Stomach (tissue), 9 donors: ENCODE measurements around the gene TBC1D14. TPM values are rescaled to one million over a fixed set of nuclear protein-coding genes. Genes with fewer than 3 reads are reported as not detected.
A peak's percentile ranks its signal among the peaks of the same experiment; 100 is the strongest.

Experiments used
- DNase-seq, 2 donors: peaks; one replicate each; pipeline versions ENCODE4 v3.0.0 to v3.0.0-alpha.2; 2013 to 2019
- H3K27ac ChIP-seq, 5 donors: fragments of 200-600 bp in 4 of 5; sonication (generic) in 4 of 5; one replicate each; pipeline ENCODE4 v1.5.1; 2013 to 2019; ENCODE audit warnings: mild to moderate bottlenecking in 1 of 5, moderate library complexity in 1 of 5
- H3K27me3 ChIP-seq, 3 donors: fragments of 200-600 bp; sonication (generic); one replicate each; pipeline ENCODE4 v1.5.1; 2017 to 2019; ENCODE audit warnings: mixed run types in 1 of 3
- H3K36me3 ChIP-seq, 4 donors: fragments of 200-600 bp; sonication (generic); 1 replicate in 3 of 4; 2 replicates in 1 of 4; pipeline ENCODE4 v1.5.1; 2016 to 2019
- H3K4me1 ChIP-seq, 4 donors: fragments of 200-600 bp; sonication (generic); one replicate each; pipeline ENCODE4 v1.5.1; 2016 to 2019
- H3K4me3 ChIP-seq, 4 donors: fragments of 200-600 bp; sonication (generic) in 3 of 4; one replicate each; pipeline ENCODE4 v1.5.1; 2016 to 2019; ENCODE audit warnings: mild to moderate bottlenecking in 1 of 4
- H3K9me3 ChIP-seq, 4 donors: fragments of 200-600 bp; sonication (generic); one replicate each; pipeline ENCODE4 v1.5.1; 2016 to 2019
- EP300 ChIP-seq: sonication (generic); formaldehyde crosslinking; IDR thresholded peaks from one replicate; pipeline ENCODE4 v1.6.1; 2017; ENCODE audit warnings: antibody characterized with exemption
- POLR2A ChIP-seq, 4 donors: fragments of 450-650 bp; IDR thresholded peaks; one replicate each; pipeline ENCODE4 v1.6.1; 2016; ENCODE audit warnings: antibody characterized with exemption in 4 of 4, control low read depth in 2 of 4, mild to moderate bottlenecking in 1 of 4, moderate library complexity in 1 of 4
- POLR2AphosphoS5 ChIP-seq, 3 donors: sonication (generic); formaldehyde crosslinking; IDR thresholded peaks; one replicate each; pipeline ENCODE4 v1.6.1; 2016; ENCODE audit warnings: antibody characterized with exemption in 3 of 3
- WGBS, 5 donors: extraction: QIAGEN DNeasy Blood & Tissue Kit in 3 of 5; methylation state at CpG; one replicate each; pipeline versions ENCODE4 v1.1.5 to v1.1.7; 2013 to 2018; 5-methylcytosine and 5-hydroxymethylcytosine counted together
- intact Hi-C: fragments of 100-400 bp; cut with DNase I; formaldehyde crosslinking; loops from one replicate; pipeline ENCODE4 v1.15.1; 2023; ENCODE audit warnings: low total_unique reads
- polyA plus RNA-seq, 3 donors: library from polyadenylated mRNA; stranded (reverse); fragments of 200-250 nt; gene quantifications; one replicate each; pipeline ENCODE4 v1.2.3, GENCODE V29; 2013
- total RNA-seq, 5 donors: library from RNA; depleted of rRNA; stranded (reverse); fragments of >200 nt; gene quantifications; one replicate each; pipeline versions ENCODE4 v1.1.0 to v1.2.3, GENCODE V29; 2014 to 2016
- TF ChIP-seq, protein P1 (sequence below), 7 experiments: fragments of 450-650 bp in 4 of 7; fragments of 200-600 bp in 3 of 7; sonication (generic) in 3 of 7; IDR thresholded peaks; one replicate each; pipeline ENCODE4 v1.5.1; 2016 to 2019; ENCODE audit warnings: antibody characterized with exemption in 7 of 7, control low read depth in 2 of 7, mild to moderate bottlenecking in 1 of 7
- donor health status: healthy with polysubstance abuse.
- donor health status: Bipolar disorder and iron deficiency.
- donor health status: healthy.

The TBC1D14 gene
- total and polyA plus RNA-seq, 8 donors, result 19.5 to 72.4 (median 40.4) TPM

DNA sequence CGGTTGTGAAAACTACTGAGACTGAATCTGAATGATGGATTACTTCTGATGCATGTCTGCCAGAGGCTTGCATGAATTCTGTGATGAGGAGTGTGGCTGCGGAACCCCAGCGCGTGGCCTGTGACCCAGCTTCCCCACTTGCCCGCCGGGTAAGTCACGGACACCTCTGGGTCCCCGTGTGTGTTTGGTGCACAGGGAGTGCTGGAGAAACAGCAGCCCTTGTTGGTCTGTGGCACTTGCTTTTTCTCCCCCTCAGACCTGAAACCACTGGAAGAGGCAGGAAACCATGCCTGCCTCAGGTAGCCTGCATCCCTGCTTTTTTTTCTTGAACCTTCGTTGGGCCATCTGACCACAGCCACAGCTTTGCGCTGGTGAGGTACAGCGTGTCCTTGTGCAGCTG is 81.6 kb downstream of the TBC1D14 start:
- TF ChIP-seq EP300 (no peak), POLR2AphosphoS5 (IDR thresholded peaks at IDR 0.05) (no peak), POLR2A (IDR thresholded peaks at IDR 0.05) (no peak)
- TF ChIP-seq, protein P1, sequence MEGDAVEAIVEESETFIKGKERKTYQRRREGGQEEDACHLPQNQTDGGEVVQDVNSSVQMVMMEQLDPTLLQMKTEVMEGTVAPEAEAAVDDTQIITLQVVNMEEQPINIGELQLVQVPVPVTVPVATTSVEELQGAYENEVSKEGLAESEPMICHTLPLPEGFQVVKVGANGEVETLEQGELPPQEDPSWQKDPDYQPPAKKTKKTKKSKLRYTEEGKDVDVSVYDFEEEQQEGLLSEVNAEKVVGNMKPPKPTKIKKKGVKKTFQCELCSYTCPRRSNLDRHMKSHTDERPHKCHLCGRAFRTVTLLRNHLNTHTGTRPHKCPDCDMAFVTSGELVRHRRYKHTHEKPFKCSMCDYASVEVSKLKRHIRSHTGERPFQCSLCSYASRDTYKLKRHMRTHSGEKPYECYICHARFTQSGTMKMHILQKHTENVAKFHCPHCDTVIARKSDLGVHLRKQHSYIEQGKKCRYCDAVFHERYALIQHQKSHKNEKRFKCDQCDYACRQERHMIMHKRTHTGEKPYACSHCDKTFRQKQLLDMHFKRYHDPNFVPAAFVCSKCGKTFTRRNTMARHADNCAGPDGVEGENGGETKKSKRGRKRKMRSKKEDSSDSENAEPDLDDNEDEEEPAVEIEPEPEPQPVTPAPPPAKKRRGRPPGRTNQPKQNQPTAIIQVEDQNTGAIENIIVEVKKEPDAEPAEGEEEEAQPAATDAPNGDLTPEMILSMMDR (IDR thresholded peaks at IDR 0.05), result no peak
- intact Hi-C loops, result no loop called here
- Histone ChIP-seq H3K9me3 (no peaks in the 10 kb centered on the region), H3K4me1 (peaks cover 49 to 68% (median 66%) of the 10 kb centered on the region in 4 donors), H3K27ac (peak overlapping the region in 4 of 5 donors; percentile 30 to 71 (median 60)), H3K4me3 (peak overlapping the region in 1 of 4 donors; percentile 13), H3K27me3 (no peaks in the 10 kb centered on the region), H3K36me3 (peaks cover 20 to 32% (median 27%) of the 10 kb centered on the region in 4 donors)
- DNase-seq, result no peak
- WGBS, 5 donors, result 79 to 90% (median 84%) methylated on average over 11 of the region's 11 CpGs

DNA sequence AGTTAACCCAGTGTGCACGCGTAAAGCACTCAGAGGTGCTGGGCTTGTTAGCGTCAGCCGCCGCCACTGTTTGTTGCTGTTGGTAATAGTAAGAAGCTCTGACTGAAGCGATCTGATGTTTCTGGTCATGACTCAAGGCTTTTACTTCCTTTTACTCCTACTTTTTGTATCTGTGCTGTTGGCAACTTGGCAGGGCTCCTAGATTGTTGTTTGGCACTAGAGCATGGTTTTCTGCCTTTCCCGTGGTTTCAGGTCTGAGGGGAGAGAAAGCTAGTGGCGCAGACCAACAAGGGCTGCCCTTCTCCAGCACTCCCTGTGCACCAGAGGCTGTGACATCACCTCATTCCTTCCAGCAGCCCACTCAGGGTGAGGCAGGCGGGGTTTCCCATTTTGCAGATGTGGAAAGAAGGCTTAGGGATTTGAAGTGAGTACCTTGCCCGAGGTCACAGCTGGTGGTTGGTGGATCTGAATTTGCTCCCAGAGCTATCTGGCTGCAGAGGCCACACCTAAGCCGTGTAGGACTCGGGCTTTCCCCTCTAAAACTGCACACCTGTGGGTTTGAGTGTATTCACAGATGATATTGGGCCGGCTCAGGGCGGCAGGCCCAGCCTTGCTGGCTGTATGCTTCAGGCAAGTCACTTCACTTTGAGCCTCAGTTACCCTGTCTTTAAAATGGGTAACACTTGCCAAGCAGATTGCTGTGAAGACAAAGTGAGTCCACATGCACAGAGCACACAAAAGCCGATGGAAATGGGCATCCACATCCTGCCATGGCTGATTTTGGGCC is 82.3 kb downstream of the TBC1D14 start:
- H3K27ac ChIP-seq, result peak overlapping the region in 4 of 5 donors; percentile 30 to 71 (median 60)

DNA sequence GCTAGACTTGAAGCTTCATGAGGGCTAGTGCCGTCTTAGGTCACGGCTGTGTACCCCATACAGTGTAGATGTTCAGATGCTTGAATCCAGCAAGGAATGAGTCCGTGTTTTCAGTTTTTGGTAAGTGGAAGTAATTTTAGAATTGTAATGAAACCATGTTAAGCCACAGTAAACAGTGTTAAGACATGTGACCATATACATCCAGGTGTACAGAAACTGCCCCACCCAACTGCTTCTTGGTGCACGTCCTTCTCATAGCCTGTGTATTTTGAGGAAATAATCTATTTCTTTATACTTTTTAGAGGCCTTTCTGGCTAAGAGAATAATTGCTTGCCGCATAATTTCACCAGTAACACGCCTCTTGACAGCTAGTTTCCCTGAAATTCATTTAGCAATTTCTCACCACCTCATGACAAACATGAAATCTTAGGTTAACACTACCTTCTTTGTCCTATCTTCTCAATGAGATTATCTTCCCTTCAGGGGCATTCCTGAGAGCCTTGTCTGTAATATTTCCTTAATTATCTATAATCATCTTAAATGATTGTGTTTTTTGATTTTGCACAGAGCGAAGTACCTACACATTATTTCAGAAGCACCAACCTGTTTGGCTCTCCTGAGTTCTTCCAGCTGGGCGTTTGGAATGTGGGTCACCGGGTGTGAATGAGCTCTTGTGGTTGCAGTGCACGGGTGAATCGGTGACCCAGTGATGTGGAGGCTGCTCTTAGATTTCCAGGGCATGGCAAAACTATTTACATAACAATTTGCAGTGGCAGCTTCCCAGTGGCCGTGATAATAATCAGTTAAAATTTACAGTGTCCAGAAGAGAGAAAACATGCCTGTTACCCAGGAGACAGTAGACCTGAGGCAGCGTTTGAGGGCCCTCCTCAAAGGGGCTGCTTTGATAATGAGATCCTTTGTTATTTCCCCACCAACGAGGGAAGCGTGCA is 83.4 kb downstream of the TBC1D14 start:
- Histone ChIP-seq H3K36me3 (peaks cover 29 to 49% (median 44%) of the 10 kb centered on the region in 4 donors), H3K27me3 (no peaks in the 10 kb centered on the region), H3K4me3 (no peak overlapping the region), H3K4me1 (peaks cover 42 to 60% (median 57%) of the 10 kb centered on the region in 4 donors), H3K27ac (peak overlapping the region in 3 of 5 donors; percentile 30 to 71 (median 70)), H3K9me3 (no peaks in the 10 kb centered on the region)
- 52 to 66% (median 57%) methylated on average over 15 of the region's 15 CpGs for WGBS, 5 donors
- peak; percentile 48 to 73 for DNase-seq
- TF ChIP-seq EP300 (no peak), POLR2AphosphoS5 (IDR thresholded peaks at IDR 0.05) (no peak), POLR2A (IDR thresholded peaks at IDR 0.05) (no peak)
- TF ChIP-seq, protein P1 (IDR thresholded peaks at IDR 0.05), result no peak
- intact Hi-C loops, result no loop called here

More for the DNA sequence above, 82.3 kb downstream of the TBC1D14 start:
- Histone ChIP-seq H3K36me3 (peaks cover 26 to 39% (median 34%) of the 10 kb centered on the region in 4 donors), H3K9me3 (no peaks in the 10 kb centered on the region), H3K4me1 (peaks cover 49 to 67% (median 64%) of the 10 kb centered on the region in 4 donors), H3K27me3 (no peaks in the 10 kb centered on the region), H3K4me3 (peak overlapping the region in 1 of 4 donors; percentile 13)
- WGBS, 5 donors, result 41 to 49% (median 48%) methylated on average over 15 of the region's 15 CpGs
- intact Hi-C loops, result no loop called here
- peak; percentile 54 to 59 for DNase-seq
- TF ChIP-seq POLR2AphosphoS5 (IDR thresholded peaks at IDR 0.05) (peak in 1 of 3 donors; percentile 10), POLR2A (IDR thresholded peaks at IDR 0.05) (no peak)

DNA sequence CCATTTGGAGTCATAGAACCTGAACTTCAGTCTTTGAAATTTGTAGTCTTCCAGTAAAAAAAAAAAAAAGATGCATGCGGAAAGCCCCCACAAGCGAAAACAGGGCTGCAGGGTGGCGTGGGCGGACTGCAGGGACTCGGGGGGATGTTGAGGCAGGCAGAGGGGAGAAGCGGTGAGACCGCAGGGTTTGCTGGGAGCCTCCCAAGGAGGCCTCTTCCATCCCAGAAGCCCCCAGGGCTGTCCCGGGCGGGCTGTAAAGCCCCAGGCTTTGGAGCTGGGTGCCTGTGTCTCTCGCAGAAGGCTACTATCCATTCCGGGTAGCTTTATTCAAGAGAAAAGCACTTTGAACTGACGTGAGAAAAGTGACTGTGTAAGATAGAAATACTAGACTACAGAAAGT is 86.9 kb downstream of the TBC1D14 start:
- WGBS, 5 donors, result 92 to 98% (median 96%) methylated on average over 12 of the region's 12 CpGs
- no peak overlapping the region for H3K4me3 ChIP-seq
- H3K36me3 ChIP-seq, result peaks cover 61 to 84% (median 79%) of the 10 kb centered on the region in 4 donors
- no peak for DNase-seq
- intact Hi-C loops, result no loop called here
- H3K9me3 ChIP-seq, result no peaks in the 10 kb centered on the region
- no peak overlapping the region for H3K27ac ChIP-seq
- H3K4me1 ChIP-seq, result peaks cover 14 to 37% (median 23%) of the 10 kb centered on the region in 4 donors
- no peaks in the 10 kb centered on the region for H3K27me3 ChIP-seq
- TF ChIP-seq EP300 (no peak), POLR2AphosphoS5 (IDR thresholded peaks at IDR 0.05) (no peak), POLR2A (IDR thresholded peaks at IDR 0.05) (no peak)
- TF ChIP-seq, protein P1 (IDR thresholded peaks at IDR 0.05), result no peak
